HG02852 (cell line): ENCODE data around the gene MATN3.

ENCODE experiments used
- ATAC-seq: cut with Tn5 transposase; IDR thresholded peaks from one replicate; pipeline ENCODE4 v1.9.1; 2021; ENCODE audit warnings: mild to moderate bottlenecking, moderate library complexity; ENCODE audit not compliant: unreplicated experiment

MATN3 gene

GRCh38 chr2:20040489-20041172 lies 28.2 kb upstream of the MATN3 start:
- ATAC-seq: no peak

GRCh38 chr2:20037660-20038059 lies 25.2 kb upstream of the MATN3 start:
- ATAC-seq: no peak

DNA sequence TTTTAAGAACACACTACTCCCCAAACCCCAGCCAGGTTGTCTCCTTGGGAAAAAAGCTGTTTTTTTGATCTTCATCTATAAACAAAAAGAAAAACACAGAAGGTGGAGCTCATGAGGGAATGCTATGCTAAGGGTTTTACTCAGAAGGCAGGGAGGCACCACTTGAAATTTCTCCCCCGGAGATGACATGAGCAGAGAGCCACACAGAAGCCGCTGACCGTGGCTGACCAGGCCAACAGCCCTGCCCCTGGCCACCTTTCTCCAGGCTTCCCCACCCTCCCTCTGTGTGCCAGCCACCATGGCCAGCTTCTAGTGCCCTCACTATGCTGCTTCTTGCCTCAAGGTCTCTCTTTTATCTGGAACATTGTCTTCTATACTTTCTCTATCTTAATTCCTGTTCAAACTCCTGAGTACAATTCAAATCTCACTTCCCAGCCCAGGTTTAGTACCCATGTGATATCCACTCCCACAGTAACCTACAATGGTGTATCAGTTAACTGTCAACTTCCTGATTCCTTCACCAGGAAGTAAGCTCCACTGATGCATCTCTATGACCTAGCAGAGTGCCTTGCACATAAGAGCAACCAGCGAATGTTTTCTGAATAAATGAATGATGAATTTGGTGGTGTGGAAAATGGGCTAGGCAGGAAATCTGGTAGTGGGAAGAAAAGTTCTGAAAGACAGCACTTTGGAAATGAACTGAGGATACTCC lies 23.6 kb upstream of the MATN3 start:
- no peak for ATAC-seq

DNA sequence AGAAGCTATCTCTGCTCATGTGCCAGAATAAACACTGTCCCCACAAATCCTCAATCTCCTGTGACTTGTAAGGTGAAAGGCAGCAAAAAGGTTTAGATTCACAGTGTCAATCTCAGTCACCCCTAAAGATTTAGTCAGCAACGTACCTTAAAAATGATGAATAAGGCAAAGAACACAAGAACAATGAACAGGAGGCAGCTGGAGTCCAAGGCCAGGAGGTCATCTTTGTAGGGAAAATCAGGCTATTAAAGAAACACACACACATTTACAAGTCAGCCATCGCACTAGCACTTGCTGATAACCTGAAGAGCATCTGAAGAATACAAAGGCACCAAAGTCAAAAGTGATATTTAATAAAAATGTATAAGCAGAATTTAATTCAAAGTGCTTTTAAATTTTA lies 22.4 kb upstream of the MATN3 start:
- no peak for ATAC-seq

DNA sequence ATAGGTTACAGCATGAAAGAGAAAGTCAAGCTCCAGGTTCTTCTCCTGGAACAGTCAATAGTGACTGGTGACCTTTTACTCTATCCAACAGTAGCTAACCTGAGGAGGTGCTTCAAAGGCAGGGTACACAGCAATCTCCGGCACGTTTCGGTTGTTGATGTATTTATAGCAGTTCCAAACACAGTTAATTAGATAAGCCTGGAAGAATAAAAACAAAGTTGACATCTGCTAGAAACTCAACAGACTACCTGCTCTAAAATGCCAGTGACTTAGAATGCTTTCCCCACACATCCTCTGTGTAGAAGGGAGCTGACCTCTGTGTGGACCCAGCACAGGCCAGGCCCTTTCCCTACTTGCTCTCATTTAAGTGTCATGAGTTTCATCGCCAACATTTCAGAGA lies 21.8 kb upstream of the MATN3 start:
- no peak for ATAC-seq

GRCh38 chr2:20033322-20033721 lies 20.9 kb upstream of the MATN3 start:
- no peak for ATAC-seq

GRCh38 chr2:20030224-20030623 lies 17.8 kb upstream of the MATN3 start:
- no peak for ATAC-seq

- no peak for ATAC-seq
Observed at GRCh38 chr2:20027705-20028434, 15.4 kb upstream of the MATN3 start.

DNA sequence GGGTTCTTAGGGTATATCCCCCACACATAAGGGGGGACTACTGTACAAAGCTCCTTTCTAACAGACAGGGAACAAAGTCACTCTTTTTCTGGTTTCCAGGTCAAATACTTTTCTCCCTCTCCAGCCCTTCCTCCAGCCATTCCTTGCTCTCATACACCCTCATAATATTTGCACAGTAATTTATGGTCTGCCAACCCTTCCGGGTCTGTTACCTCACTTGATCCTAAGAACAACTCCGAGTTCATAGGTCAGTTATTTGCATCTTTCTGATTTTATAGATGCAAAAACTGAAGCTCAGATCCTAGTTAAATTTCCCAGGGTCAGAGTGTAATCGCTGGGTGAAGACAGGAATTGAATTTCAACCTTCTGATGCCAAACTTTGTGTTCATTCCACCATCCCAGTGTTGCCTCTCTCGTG lies 14.8 kb upstream of the MATN3 start:
- ATAC-seq: no peak

DNA sequence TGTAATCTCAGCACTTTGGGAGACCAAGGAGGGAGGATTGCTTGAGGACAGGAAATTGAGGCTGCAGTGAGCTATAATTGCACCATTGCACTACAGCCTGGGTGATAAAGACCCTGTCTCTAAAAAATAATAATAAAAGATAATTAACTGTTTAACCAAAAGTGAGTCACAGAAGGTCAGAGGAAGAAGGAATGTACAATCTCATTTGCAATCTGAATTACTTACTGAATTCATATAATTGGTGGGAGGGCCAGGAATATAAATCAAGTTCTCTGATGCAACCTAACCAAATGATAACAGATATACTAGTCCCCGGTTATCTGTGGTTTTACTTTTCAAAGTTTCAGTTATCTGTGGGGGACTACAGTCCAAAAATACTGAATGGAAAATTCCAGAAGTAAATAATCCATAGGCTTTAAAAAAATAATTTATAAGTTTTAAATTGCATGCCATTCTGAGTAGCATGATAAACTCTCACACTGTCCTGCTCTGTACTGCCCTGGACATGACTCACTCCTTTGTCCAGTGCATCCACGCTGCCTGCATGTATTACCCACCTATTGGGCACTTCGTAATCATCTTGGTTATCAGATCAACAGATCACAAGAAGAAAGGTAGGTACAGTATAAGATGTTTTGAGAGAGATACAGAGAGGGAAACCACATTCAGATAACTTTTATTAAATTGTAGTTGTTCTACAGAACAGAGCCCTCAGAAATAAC lies 12.8 kb upstream of the MATN3 start:
- ATAC-seq: no peak

GRCh38 chr2:20023688-20024087 lies 11.2 kb upstream of the MATN3 start:
- ATAC-seq: no peak

DNA sequence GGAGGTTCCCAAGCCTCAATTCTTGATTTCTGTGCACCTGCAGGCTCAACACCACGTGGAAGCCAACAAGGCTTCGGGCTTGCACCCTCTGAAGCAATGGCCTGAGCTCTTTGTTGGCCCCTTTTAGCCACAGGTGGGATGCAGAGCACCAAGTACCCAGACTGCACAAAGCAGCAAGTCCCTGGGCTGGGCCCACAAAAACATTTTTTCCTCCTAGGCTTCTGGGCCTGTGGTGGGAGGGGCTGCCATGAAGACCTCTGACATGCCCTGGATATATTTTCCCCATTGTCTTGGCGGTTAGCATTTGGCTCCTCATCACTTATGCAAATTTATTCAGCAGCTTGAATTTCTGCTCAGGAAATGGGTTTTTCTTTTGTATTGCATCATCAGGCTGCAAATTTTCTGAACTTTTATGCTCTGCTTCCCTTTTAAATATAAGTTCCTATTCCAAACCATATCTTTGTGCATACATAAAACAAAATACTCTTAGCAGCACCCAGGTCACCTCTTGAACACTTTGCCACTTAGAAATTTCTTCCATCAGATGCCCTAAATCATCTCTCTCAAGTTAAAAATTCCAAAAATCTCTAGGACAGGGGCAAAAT lies 9.0 kb upstream of the MATN3 start:
- ATAC-seq: no peak

DNA sequence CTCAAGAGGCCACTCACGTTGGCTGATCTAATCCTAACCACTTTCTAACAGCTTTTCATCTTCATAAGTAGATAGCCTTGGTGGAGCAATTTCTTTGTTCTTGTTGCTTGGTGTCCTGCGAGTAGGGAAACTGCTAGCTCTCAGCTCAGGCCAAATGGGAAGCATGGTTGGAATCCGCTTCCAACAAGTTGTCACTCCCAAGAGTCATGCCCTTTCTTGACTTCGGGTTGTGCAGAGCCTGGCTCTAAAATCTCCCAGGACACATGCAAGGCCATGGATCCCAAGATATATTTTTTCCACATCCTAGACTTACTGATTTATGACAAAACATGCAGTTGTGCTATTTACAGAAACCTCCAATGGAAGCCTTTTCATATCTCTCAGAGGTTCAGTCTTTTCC lies 7.3 kb upstream of the MATN3 start:
- no peak for ATAC-seq

- no peak for ATAC-seq
Observed at GRCh38 chr2:20018601-20019152, 6.2 kb upstream of the MATN3 start.

GRCh38 chr2:20016346-20016745 lies 3.9 kb upstream of the MATN3 start:
- ATAC-seq: no peak

GRCh38 chr2:20015482-20016083 lies 3.1 kb upstream of the MATN3 start:
- no peak for ATAC-seq

DNA sequence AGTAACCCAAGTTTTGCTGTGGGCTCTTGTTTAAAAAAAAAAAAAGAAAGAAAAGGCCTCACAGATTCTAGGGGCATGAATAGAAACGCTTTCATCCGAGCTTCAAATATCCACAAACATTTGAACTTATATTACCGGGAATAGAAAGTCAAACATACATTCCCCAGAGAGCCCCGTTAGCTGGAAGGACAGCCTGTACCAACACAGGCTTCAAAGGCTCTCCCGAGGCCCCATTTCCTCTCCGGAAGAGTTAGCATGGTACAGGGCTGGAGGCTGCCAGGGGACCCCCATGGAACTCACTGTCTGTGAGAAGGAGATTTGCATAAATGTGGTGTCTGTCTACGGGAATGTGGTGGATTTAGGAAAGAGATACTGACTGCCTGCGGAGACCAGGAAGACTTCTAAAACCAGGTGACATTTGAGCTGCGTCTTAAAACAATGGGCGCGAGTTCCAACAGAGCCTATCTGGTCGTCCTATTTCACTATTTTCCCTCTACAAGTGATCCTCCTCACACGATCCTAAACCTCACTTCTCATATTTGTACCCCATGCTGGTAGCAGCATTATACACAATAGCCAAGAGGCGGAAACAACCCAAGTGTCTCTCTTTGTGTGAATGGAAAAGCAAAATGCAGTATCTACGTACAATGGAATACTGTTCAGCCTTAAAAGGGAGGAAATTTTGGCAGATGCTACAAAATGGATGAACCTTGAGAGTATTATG lies 820 bp upstream of the MATN3 start:
- ATAC-seq: no peak

DNA sequence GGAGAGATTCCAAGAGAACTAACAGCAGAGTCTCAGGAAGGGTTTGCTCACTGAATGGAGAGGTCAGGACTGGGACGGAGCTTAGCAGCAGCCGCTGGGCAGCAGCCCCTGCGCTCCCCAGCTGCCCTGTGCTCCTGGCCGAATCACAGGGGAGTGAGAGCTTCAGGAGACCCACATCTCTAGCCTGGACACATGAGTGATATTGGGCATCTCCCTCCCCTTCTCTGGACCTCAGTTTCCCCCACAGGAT lies 511 bp downstream of the MATN3 start:
- no peak for ATAC-seq

- no peak for ATAC-seq
Observed at GRCh38 chr2:20011276-20012031, 1.0 kb downstream of the MATN3 start.
